SU-DHL-6 (cell line): Measurements from ENCODE around the gene WDR48.

ENCODE experiments used
- H2AFZ ChIP-seq: fragments of 200-600 bp; sonication (generic); 2 replicates; pipeline ENCODE4 v1.6.1; 2014; ENCODE audit warnings: low read depth, mild to moderate bottlenecking, moderate library complexity, mixed read lengths, antibody characterized with exemption, low read length; ENCODE audit not compliant: severe bottlenecking
- H3F3A ChIP-seq: fragments of 200-600 bp; shearing (Covaris generic); 2 replicates; pipeline ENCODE4 v1.6.0; 2016; ENCODE audit warnings: antibody characterized with exemption, mild to moderate bottlenecking; ENCODE audit not compliant: insufficient read depth
- H3K27ac ChIP-seq: fragments of 200-600 bp; sonication (generic); 2 replicates; pipeline ENCODE4 v1.5.1; 2016; ENCODE audit warnings: low read depth, mild to moderate bottlenecking, low read length, moderate library complexity, mixed read lengths
- H3K27me3 ChIP-seq: fragments of 200-600 bp; sonication (generic), shearing (Covaris generic); 2 replicates; pipeline ENCODE4 v1.6.0; 2014; ENCODE audit warnings: mild to moderate bottlenecking, low read length
- H3K36me3 ChIP-seq: fragments of 200-600 bp; sonication (generic); 2 replicates; pipeline ENCODE4 v1.6.1; 2014; ENCODE audit warnings: mild to moderate bottlenecking, low read length, mixed read lengths
- H3K4me2 ChIP-seq: fragments of 300-600, 200-600 bp; shearing (Covaris generic), sonication (generic); 2 replicates; pipeline ENCODE4 v1.6.0; 2014; ENCODE audit warnings: low read length, low read depth, mild to moderate bottlenecking; ENCODE audit not compliant: poor library complexity, severe bottlenecking
- H3K4me3 ChIP-seq: fragments of 200-600 bp; sonication (generic); 2 replicates; pipeline ENCODE4 v1.5.1; 2014; ENCODE audit warnings: antibody characterized with exemption, low read length, mild to moderate bottlenecking, mixed read lengths; ENCODE audit not compliant: insufficient read depth, poor library complexity, severe bottlenecking
- H3K79me2 ChIP-seq: fragments of 200-600 bp; sonication (generic); 2 replicates; pipeline ENCODE4 v1.6.1; 2014; ENCODE audit warnings: mild to moderate bottlenecking, low read length, moderate library complexity; ENCODE audit not compliant: insufficient read depth
- H3K9ac ChIP-seq: fragments of 200-600 bp; sonication (generic); 2 replicates; pipeline ENCODE4 v1.7.0; 2014; ENCODE audit warnings: mild to moderate bottlenecking, low read length
- H3K9me2 ChIP-seq: fragments of 200-600 bp; sonication (generic); replicated peaks from 2 replicates; pipeline ENCODE4 v1.6.1; 2014; ENCODE audit warnings: low read length; ENCODE audit not compliant: insufficient read depth
- H3K9me3 ChIP-seq: fragments of 200-600 bp; sonication (generic); 2 replicates; pipeline ENCODE4 v1.6.1; 2014; ENCODE audit warnings: low read length, mixed read lengths; ENCODE audit not compliant: insufficient read depth
- H4K20me1 ChIP-seq: fragments of 200-600 bp; sonication (generic); 2 replicates; pipeline ENCODE4 v1.6.1; 2014; ENCODE audit warnings: low read depth, mild to moderate bottlenecking, antibody characterized with exemption, low read length, moderate library complexity, mixed read lengths
- EZH2phosphoT487 ChIP-seq: fragments of 200-600 bp; sonication (generic), shearing (Covaris generic); conservative IDR thresholded peaks from 2 replicates; pipeline ENCODE4 v1.6.1; 2018; ENCODE audit warnings: mild to moderate bottlenecking, antibody characterized with exemption, low read length, moderate library complexity, mixed read lengths
- TF ChIP-seq, protein P1 (sequence below): fragments of 200-600 bp; sonication (generic); IDR thresholded peaks from one replicate; pipeline ENCODE4 v1.5.1; 2017; ENCODE audit warnings: antibody characterized with exemption, mild to moderate bottlenecking, low read length, moderate library complexity; ENCODE audit not compliant: insufficient read depth, poor library complexity, severe bottlenecking

WDR48 gene

DNA sequence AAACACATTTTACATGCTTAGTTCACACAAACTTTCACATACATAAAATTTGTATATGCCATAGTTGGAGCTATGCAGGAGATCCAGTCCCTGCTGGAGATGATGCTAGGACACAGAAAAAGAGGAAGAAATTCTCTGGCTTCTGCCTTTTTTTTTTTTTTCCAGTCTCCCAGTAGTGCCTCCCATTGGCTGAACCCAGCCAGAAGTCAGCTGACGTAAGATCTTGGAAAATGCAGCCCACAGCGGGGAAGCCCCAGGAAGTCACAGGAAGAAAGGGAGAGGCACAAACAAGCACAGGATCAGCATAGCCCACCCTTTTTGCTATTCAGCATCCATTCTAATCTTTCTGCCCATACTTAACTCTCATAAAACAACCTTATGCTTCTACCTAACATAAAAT lies 38.5 kb upstream of the WDR48 start:
- Histone ChIP-seq H3F3A (no peaks in the 10 kb centered on the region), H3K27ac (no peak overlapping the region), H3K4me2 (no peak overlapping the region), H2AFZ (no peak overlapping the region), H4K20me1 (no peaks in the 10 kb centered on the region), H3K79me2 (no peaks in the 10 kb centered on the region), H3K9me2 (no peaks in the 10 kb centered on the region), H3K27me3 (no peaks in the 10 kb centered on the region), H3K36me3 (no peaks in the 10 kb centered on the region), H3K9ac (no peak overlapping the region), H3K4me3 (no peak overlapping the region), H3K9me3 (no peaks in the 10 kb centered on the region)
- TF ChIP-seq, protein P1, sequence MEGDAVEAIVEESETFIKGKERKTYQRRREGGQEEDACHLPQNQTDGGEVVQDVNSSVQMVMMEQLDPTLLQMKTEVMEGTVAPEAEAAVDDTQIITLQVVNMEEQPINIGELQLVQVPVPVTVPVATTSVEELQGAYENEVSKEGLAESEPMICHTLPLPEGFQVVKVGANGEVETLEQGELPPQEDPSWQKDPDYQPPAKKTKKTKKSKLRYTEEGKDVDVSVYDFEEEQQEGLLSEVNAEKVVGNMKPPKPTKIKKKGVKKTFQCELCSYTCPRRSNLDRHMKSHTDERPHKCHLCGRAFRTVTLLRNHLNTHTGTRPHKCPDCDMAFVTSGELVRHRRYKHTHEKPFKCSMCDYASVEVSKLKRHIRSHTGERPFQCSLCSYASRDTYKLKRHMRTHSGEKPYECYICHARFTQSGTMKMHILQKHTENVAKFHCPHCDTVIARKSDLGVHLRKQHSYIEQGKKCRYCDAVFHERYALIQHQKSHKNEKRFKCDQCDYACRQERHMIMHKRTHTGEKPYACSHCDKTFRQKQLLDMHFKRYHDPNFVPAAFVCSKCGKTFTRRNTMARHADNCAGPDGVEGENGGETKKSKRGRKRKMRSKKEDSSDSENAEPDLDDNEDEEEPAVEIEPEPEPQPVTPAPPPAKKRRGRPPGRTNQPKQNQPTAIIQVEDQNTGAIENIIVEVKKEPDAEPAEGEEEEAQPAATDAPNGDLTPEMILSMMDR: no peak
- TF ChIP-seq EZH2phosphoT487: no peak

DNA sequence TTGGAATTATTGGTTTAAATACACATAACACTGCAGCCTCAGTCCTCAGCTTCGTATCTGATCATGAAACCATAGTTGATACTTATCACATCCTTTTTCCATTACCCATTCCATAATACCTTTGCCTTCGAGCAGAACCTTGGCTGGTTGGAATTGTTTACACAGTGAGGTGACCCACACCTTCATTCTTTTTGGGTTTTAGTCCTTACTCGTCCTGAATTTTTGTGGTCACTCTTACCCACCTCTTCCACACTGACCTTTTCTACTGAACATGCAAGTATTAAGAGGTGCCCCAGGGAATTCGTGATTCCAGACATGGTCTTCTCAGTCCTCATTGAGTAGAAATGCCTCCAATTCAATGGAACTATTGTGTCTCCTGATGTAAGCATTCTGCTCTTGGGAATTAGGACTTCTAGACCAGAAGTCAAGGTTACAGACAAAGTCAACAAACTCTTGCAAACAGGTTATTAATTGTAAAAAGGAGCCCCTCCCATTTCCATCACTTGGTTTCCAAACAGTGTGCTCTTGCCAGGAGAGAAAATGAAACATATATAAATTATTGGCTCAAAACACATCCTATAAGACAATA lies 37.8 kb upstream of the WDR48 start:
- H3K9ac ChIP-seq: no peak overlapping the region
- no peaks in the 10 kb centered on the region for H3K9me3 ChIP-seq

DNA sequence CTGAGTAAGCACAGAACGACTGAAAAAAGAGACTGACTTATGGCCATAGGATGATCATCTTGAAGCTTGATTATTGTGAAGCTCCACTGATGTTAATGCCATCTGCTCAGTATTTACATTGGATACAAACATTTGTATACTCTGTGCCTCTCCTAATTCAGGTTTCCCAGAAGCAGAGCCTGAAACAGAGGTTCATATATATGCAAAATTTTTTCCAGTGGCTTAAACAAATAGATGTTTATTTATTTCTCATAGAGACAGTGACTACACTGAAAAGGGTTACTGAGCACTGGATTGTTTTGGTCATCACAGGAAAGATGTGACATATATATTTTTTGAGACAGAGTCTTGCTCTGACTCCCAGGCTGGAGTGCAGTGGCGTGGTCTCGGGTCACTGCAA lies 36.4 kb upstream of the WDR48 start:
- Histone ChIP-seq H3K9ac (no peak overlapping the region), H3K9me2 (no peaks in the 10 kb centered on the region), H3F3A (no peaks in the 10 kb centered on the region), H3K4me3 (no peak overlapping the region), H3K4me2 (no peak overlapping the region), H2AFZ (no peak overlapping the region), H3K27me3 (no peaks in the 10 kb centered on the region), H3K36me3 (no peaks in the 10 kb centered on the region), H3K79me2 (no peaks in the 10 kb centered on the region), H3K9me3 (no peaks in the 10 kb centered on the region), H4K20me1 (no peaks in the 10 kb centered on the region), H3K27ac (no peak overlapping the region)
- TF ChIP-seq EZH2phosphoT487: no peak
- TF ChIP-seq, protein P1: no peak

More for the DNA sequence above, 37.8 kb upstream of the WDR48 start:
- H4K20me1 ChIP-seq: no peaks in the 10 kb centered on the region
- no peak overlapping the region for H3K4me3 ChIP-seq
- TF ChIP-seq, protein P1: no peak
- TF ChIP-seq EZH2phosphoT487: no peak
- no peaks in the 10 kb centered on the region for H3K9me2 ChIP-seq
- H3F3A ChIP-seq: no peaks in the 10 kb centered on the region
- H3K4me2 ChIP-seq: no peak overlapping the region
- no peaks in the 10 kb centered on the region for H3K79me2 ChIP-seq
- H3K36me3 ChIP-seq: no peaks in the 10 kb centered on the region
- no peaks in the 10 kb centered on the region for H3K27me3 ChIP-seq
- no peak overlapping the region for H3K27ac ChIP-seq
- H2AFZ ChIP-seq: no peak overlapping the region
